Endothelial cell of umbilical vein (primary cell): ENCODE measurements around the gene SLC12A8.

ENCODE experiments used
- CTCF ChIP-seq, 2 donors: IDR thresholded peaks; 1 replicate in 1 of 2; 2 replicates in 1 of 2; pipeline ENCODE4 v1.5.1; 2011; ENCODE audit warnings: low read length in 2 of 2, mild to moderate bottlenecking in 2 of 2, moderate library complexity in 2 of 2, control low read depth in 1 of 2, inconsistent platforms in 1 of 2, low read depth in 1 of 2; ENCODE audit not compliant: insufficient read depth in 1 of 2; ENCODE audit errors: extremely low read depth in 1 of 2
- EZH2 ChIP-seq: IDR thresholded peaks from 2 replicates; pipeline ENCODE4 v1.6.1; 2012; ENCODE audit warnings: borderline replicate concordance, low read depth, mild to moderate bottlenecking, moderate library complexity, low read length, inconsistent platforms; ENCODE audit not compliant: severe bottlenecking
- JUN ChIP-seq: IDR thresholded peaks from 2 replicates; pipeline ENCODE4 v1.6.1; 2011; ENCODE audit warnings: borderline replicate concordance, low read depth; ENCODE audit not compliant: insufficient read length, insufficient read depth
- POLR2A ChIP-seq: IDR thresholded peaks from 2 replicates; pipeline ENCODE4 v1.6.1; 2012; ENCODE audit warnings: low read depth, mild to moderate bottlenecking, control low read depth, low read length
- POLR2AphosphoS5 ChIP-seq: IDR thresholded peaks from 2 replicates; pipeline ENCODE4 v1.6.1; 2012; ENCODE audit warnings: low read depth, mild to moderate bottlenecking, control low read depth, low read length, moderate library complexity; ENCODE audit not compliant: insufficient read depth

GRCh38 chr3:125116311-125117080 is 96.1 kb downstream of the SLC12A8 start:
- TF ChIP-seq CTCF (IDR thresholded peaks at IDR 0.05; ENCODE audit: extremely low read depth in 1 of 2, insufficient read depth in 1 of 2, low read depth in 1 of 2, low read length in 2 of 2) (no peak), POLR2AphosphoS5 (no peak), JUN (no peak), EZH2 (no peak), POLR2A (no peak)
